Activated CD4-positive, alpha-beta T cell treated with anti-CD3 and anti-CD28 coated beads, Interleukin-2, Interleukin-6, amounts not matched to agents 100 ng/mL and 50 ng/mL, durations not matched to agents 16 hours and 8 hours (primary cell): ENCODE data around the gene IPO8.
A peak's percentile ranks its signal among the peaks of the same experiment; 100 is the strongest.
"Not testable (repeated sequence)": the region's sequence is repeated elsewhere in the genome, so short reads cannot be mapped to it uniquely, and the experiment has no call there.

Source experiments
- DNase-seq: peaks from one replicate; pipeline ENCODE4 v3.0.0-alpha.2; 2020

IPO8 gene

DNA sequence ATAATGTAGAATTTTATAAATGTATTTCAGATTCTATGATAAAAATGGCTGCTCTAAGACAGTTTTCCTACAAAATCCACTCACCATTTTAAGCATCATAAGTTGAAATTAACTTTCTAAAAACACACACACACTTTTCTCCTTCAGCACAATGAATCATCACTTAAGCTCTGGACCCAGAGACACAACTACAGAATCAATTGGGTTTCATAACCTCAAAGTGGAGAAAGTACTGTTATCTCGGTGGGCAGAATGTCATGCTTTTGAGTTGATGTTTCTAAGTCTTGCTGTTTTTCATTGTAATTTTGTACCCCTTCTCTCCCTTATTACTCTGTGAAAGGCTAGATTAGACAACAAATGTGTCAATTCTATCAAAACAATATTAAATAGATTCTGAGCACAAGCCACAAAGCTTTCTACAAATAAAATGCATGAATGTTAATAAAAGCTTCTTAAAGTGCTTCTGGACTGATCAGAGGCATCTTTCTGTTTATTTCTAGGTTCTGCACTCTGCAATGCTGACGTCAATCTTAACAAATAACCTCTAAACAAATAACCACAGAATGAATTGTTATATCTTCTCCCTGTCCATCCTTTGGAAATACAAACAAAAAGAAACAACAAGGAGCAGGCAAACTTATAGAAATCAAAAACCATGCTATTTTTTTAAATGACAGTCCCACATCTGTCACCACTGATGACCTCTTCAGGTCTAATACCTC lies 8.2 kb downstream of the IPO8 start:
- DNase-seq, result no peak

DNA sequence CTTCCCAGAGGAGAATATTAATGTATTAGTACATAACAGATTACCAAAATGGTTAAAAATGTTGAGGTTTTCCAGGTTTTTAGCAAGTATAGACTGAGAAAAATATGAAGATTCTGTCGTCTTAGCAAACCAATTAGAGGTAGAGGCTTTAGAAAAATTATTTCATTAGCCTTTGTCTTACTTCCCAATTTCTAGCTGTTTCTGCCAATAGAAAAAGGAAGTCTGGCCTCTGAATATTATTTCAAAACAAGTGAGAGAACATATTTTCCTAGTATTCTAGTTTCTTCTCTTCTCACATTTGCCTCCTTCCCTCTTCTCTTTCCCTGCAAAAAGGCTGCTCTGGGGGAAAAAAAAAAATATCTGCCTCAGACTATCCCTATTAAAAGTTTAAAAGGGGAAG lies 16.4 kb downstream of the IPO8 start:
- no peak for DNase-seq

DNA sequence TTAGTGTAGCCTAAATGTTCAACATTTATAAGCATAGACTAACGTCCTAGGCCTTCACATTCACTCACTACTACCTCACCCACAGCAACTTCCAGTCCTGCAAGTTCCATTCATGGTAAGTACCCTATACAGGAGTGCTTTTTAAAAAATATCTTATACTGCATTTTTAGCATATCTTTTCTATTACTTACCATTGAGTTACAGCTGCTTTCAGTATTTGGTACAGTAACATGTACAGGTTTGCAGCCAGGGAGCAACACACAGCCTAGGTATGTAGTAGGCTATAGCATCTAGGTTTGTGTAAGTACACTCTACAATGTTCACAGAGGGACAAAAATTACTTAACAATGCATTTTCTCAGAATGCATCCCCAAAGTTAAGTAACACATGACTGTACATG lies 17.4 kb downstream of the IPO8 start:
- no peak for DNase-seq

DNA sequence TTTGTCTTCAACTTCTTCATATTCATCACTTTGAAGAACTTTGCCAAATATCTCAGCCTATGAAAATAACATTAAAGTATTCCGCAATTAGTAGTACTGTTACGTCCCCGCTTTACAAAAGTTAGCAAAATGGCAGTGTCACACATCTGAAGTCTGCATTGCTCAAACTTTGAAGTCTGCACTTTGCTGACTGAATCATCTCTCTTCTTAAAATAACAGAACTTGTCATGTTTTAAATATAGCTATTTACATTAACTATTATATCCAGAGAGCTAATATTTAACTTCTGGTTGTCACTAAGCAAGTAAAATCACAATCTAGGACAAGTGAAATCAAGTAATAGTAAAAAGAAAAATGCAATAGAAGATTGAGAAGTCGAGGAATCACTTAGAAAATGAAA lies 34.5 kb downstream of the IPO8 start:
- no peak for DNase-seq

DNA sequence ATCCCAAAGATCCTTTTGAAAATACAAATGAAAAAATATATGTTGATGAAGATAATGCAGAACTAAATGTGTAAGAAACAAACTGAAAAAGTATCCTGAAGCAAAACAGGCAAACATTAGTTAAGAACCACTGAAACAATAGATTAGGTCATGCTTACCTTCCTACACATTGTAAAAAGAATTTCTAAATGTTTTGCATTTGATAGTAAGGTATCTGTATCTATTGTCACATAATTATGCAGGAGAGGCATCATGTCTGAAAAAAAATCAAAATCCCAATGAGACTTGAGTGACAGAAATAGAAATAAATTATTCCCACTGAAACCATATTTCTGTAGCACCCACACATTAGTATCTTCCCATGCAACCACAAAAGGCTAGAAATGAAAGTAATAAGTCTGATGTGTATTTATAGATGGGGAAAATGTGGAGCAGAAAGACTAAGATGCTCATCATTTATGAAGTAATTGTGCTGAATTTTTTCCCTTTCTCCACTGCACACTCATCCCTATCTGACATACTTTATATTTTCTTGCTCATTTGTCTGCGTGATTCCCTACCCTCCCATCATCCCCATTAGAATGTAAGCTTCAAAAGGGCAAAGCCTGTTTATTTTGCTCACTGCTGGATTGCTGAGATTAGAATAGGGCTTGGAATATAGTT lies 43.5 kb downstream of the IPO8 start:
- DNase-seq, result no peak

DNA sequence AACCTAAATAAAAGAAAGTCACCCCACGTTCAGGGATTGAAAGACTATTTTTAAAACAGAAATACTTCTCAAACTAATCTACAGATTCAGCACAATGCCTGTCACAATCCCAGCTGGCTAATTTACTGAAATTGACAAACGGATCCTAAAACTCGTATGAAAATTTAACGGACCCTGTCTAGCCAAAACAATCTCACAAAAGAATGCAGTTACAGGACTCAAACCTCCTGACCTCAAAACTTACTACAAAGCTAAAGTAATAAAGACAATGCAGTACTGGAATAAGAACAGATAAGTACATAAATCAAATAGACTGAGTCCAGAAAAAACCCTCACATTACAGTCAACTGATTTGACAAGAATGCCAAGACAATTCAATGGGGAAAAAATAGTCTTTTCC lies 48.8 kb downstream of the IPO8 start:
- no peak for DNase-seq

DNA sequence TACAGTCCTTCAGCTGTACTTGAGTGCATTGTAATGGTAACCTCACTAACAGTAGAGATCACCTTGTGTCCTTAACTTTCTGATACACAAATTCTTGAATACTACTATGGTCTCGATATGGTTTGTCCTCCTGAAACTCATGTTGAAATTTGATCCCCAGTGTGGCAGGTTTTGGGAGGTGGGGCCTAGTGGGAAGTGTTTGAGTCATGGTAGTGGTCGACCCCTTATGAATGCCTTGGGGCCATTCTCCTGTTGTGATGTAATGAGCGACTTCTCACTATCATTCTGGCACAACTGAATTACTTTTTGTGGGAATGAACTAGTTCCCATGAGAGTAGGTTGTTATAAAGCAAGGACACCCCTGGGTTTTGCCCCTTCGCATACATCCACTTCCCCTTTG lies 52.3 kb downstream of the IPO8 start:
- no peak for DNase-seq

DNA sequence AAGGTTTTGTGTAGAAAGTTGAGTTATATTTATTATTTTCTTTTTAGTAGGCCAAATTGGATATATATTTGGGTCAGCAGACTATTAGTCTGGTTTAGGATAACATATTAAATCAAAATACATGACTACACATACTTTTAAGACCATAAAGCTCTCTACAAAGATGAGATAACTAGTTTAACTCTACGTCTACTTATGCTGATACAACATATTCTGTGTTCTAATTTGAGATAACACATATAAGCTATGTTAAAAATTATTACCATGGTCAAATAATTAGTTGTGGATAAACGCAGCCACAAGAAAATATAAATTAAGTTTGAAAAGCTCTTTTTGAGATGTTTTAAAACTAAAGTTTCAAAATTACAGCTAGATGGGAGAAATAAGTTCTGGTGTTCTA lies 55.3 kb downstream of the IPO8 start:
- no peak for DNase-seq

DNA sequence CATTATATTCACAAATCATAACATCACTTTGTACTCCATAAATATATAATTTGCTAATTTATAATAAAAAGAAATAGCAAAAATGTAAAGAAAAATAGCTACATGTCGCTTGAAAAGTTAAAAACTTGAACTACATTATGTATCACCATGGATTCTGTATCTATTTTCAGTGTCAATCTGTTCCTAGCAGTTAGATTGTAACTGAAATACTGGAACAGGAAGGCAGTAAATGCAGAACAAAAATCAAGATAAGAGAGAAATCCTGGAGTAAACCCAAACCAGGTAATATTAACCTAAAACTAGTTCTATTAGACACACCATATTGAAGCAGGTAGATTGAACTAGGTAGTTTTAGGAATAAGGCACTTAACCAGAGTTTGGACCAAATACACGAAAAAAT lies 60.3 kb downstream of the IPO8 start:
- no peak for DNase-seq

DNA sequence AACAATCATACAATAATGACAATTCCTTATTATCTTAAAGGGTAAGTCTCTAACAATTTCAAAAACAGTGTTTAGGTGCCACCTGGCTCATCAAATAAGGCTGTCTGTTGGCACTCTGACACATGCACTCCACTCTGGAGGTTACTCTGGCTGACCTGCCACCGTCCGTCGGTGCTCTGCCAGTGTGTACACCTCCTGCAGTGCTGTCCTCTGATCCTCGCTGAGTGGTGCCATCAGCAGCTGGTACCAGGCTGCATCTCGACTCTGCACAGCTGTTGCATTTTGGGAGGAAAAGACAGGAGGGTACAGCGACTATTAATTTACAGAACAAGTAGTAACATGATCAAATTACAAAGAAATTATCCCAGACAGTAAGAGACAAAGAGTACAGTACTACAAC lies 63.9 kb downstream of the IPO8 start:
- DNase-seq, result no peak

DNA sequence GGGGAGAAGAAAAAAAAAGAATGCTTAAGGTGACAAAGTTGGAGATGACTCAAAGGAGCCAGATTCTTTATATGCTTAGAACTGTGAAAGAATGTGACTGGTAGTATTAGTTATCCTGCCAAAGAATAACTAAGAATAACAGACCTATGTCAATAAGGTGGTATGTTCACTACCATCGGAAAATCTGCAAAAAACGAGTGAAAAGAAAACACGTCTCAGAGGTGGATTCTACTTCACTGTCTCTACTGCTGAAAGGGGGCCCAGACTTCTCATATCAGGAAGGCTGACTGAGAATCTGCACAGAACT lies 64.7 kb downstream of the IPO8 start:
- no peak for DNase-seq

DNA sequence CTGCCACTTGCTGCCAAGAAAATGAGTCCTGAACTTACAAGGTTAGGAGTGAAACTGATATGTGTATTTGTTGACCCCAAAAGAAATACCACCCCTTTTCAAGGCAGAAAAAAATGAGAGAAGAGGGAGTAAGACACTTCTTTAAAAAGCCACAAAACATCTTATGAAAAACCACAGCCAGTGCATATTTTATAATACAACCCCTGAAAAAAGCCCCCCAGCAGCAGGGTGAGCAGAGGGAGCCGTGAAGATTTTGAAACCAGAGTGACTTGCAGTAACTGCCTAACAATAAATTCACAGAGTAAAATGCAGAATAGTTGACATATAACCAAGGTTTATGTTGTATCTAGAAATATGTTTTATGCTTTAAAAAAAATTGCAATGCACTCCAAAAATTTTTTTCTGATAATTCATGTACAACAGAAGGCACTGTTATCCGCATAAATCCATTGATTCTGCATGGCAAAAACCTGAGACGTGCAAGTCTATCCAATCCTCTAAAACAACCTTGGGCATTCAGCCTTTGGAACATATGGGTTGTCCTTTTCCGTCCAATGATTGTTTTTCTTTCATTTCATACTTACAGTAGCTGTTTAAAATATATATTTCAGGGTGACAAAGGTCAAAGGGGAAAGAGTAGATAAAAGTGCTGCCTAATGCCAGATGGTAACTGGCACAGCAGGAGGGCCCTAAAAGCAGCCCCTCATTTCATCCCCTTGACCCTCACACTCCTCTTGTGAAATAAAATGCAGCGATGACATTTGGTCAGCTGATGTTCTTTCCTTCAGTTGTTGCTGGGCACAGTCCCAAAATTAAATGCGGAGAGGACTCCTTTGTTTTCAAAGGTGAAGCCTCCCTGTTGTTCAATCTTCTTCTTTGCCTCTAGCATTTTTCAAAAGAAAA lies 65.3 kb downstream of the IPO8 start:
- DNase-seq, result no peak

DNA sequence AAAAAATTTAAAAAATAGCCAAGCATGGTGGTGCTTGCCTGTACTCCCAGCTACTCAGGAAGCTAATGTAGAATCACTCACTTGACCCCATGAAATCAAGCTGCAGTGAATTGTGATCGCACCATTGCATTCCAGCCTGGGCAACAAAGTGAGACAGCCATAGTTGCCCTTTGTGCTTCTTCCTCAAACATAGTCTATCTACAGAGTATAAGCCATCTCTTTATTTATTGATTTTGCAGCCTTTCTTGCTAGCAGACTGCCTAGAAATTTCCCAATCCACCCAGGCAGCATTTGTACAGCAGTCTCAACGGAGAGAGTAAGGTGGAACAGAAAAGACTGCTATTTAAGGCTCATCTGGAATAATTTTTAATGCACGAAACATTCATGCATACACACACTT lies 68.8 kb downstream of the IPO8 start:
- DNase-seq, result no peak

DNA sequence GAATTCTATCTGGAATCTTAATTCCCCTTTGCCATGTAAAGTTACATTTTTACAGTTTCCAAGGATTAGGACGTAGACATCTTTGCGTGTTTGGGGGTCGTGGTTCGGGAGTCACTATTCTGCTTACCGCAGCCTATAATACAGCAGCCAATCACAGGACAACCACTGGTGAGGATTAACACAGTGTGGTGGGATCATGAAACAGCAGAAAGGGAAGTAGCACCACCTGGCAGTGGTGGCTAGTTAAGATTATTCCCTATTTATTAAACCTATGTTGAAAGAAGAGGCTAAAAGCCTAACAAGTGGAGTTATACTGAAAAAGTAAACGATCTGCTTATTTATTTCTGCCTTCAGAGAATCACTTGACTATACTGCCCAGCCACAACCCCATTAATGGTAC lies 71.7 kb downstream of the IPO8 start:
- DNase-seq, result no peak

DNA sequence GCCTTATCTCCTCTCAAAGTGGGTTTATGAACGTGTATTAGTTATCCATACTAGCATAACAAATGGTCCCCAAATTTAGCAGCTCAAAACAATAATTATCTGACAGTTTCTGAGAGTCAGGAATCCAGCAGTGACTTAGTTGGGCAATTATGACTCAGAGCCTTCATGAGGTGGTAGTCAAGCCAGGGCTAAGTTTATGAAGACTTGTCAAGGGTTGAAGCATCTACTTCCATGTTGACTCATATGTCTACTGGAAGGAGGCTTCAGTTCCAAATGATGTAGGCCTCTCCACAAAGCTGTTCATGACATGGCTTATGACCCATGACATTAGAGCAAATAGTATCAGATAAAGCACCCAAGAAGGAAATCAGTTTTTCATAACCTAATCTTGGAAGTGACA lies 73.2 kb downstream of the IPO8 start:
- peak; percentile 72 for DNase-seq

DNA sequence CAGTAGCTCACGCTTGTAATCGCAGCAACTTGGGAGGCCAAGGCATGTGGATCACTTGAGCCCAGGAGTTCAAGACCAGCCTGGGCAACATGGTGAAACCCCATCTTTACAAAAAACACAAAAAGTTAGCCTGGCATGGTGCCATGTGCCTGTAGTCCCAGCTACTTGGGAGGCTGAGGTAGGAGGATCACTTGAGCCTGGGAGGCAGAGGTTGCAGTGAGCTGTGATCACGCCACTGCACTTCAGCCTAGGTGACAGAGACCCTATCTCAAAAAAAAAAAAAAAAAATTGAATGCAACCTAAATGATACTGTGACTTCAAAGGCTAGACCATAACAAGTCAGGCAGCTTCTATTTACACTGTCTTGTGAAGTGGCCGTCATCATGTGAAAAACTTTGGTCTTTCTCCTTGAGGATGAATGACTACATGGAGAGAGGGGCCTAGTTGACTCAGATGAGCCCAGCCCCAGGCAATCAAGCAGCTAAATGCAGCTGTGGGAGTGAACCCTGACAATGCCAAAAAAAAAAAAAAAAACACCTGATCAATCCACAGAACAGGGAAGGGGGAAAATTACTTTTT lies 73.9 kb downstream of the IPO8 start:
- not testable (repeated sequence) for DNase-seq

DNA sequence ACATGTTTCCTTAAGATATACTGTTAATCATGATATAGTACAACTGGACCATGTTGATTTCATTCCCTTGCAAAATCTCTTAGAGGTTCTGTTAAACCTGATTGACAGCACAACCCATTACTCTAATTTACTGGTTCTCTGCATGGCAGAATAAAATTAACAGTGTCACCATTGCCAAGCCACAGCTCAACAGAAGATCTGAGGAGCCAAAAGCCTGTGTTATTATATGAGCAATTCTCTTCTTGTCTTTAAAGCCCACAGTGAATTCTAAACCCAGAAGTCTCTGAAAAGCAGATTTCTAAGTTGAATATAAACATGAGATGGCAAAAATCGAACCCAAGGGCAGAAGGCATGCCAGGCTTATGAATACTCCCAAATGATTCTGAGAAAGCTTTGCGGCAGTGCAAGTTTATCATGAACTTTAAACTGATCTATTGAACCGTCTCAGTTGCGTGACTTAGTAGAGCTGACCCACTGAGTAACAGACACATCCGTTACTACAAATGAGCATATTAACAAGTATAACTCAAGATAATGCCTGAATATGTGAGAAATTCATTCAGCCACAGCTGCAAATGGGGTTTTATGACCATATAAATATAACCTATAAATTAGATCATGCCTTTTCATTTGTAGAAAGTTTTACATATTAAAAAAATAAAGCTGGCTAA lies 78.2 kb downstream of the IPO8 start:
- DNase-seq, result no peak

DNA sequence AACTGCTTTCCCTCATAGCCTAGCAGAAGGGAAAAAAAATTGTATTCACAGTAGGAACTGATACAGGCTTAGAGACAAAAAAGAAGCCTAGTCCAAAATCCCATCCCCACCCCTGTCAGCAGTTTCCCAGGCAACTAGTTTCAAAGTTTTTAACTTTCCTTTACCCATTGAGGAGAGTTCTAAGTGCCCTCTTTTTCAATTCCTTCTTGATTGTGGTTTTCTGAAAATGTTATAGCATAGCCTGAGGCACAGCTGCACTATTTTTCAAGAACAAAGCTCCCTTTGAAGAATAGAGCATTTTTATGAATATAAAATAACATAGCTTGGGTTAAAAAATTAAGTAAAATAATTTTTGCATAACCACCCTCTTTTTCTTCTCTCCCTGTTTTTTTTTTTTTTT lies 81.6 kb downstream of the IPO8 start:
- no peak for DNase-seq

DNA sequence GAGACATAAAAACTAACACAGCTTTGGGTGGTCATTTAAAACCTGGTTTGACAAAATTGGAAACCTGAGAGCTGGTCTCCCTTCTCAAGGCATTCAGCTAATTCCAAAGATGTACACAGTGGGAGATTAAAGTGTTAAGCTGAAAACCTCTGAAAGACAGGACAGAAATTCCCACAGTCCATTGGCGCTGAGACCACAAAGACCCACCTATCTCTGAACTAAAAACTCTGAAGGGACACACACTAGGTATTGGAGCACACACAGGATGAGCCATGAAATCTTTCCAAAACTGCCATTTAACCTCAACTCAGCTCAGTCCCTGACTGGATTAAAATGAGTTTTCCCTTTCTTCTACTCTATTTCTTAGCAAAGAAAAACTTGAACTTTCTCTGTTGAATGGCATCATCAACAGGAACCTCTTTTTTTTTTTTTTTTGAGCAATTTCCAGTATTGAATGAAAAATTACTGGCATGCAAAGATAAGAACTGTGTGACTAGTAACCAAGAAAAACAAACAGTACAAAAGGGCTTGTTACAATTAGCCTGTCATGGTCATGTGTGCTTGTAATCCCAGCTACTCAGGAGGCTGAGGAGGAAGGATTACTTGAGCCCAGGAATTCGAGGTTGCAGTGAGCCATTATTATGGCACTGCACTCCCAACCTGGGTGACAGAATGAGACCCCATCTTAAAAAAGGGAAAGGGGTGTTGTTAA lies 82.4 kb downstream of the IPO8 start:
- DNase-seq, result no peak

DNA sequence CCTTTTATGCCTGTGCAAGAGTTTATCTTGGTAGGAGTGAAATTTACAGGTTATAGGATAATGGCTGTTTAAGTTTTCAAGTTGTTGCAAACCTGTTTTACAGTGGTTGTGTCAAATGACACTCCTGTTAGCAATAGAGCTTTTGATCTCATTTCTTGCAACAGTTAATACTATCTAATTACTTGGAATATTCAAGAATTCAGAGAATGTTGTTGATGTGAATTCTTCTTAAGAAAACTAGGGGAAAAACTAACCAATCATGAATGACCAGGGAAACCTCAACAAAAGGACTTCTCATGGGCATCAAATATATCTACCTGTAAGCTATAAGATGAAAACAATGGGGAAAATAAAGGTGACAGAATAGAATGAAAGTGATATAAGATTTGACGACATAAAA lies 85.0 kb downstream of the IPO8 start:
- no peak for DNase-seq

DNA sequence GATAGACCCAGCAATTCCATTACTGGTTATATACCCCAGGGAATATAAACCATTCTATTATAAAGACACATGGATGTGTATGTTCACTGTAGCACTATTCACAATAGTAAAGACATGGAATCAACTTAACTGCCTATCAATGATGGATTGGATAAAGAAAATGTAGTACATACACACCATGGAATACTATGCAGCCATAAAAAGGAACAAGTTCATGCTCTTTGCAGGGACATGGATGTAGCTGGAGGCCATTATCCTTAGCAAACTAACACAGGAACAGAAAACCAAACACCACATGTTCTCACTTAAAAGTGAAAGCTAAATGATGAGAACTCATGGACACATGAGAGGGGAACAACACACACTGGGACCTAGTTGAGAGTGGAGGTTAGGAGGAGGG lies 85.8 kb downstream of the IPO8 start:
- not testable (repeated sequence) for DNase-seq

DNA sequence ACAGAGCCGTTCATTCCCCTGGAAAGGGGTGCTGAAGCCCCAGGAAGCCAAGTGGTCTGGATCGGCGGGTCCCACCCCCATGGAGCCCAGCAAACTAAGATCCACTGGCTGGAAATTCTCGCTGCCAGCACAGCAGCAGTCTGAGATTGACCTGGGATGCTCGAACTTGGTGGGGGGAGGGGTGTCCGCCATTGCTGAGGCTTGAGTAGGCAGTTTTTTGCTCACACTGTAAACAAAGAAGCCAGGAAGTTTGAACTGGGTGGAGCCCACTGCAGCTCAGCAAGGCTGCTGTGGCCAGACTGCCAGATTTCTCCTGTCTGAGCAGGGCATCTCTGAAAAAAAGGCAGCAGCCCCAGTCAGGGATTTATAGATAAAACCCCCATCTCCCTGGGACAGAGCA lies 91.4 kb downstream of the IPO8 start:
- DNase-seq, result not testable (repeated sequence)

DNA sequence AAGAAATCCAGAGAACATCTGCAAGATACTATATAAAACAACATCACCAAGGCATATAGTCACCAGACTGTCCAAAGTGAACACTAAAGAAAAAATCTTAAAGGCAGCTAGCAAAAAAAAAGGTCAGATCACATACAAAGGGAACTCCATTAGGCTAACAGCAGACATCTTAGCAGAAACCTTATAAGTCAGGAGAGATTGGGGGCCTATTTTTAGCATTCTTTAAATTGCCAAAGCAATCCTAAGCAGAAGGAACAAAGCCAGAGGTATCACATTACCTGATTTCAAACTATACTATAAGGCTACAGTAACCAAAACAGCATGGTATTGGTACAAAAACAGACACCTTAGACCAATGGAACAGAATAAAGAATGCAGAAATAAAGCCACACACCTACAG lies 92.5 kb downstream of the IPO8 start:
- no peak for DNase-seq
